ENCODE measurements around the gene CYP27A1. TPM values are rescaled to one million over a fixed set of nuclear protein-coding genes. Genes with fewer than 3 reads are reported as not detected.

Gene CYP27A1
- polyA plus RNA-seq, 2 of the 4 experiments (the other 2 are of a cell fraction): 0.13 to 0.14 TPM

DNA sequence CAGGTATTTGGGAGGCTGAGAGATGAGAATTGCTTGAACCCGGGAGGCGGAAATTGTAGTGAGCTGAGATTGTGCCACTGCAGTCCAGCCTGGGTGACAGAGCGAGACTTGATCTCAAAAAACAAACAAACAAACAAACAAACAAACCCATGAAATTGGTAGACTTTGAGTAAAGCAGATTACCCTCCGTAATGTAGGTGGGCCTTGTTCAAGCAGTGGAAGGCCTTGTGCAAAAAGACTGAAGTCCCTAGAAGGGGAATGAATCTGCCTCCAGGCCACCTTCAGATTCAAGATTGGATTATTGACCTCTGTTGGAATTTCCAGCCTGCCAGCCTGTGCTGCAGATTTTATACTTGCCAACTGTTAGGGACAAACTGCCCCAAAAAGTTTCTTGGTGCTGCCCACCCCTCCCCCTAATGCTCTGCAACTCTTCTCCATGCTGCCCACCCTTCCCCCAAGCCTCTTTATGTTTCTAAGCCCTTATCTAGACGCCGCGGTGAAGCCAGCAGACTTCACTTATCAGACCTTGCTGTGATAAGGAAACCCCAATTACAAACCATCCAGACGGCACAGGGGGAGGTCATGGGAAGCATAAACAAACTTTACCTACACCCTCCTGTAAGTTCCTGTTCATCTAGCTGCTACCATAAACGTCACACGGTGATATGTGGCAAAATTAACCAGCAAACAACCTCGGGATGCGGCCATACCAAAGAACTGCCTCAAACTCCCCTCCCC is 17.0 kb downstream of the CYP27A1 start:
- whole genome bisulfite sequencing (ENCODE audit: missing lambda C conversion rate): 74% methylated on average over 12 of the region's 12 CpGs
- Histone ChIP-seq H3K9me3 (peaks cover under 1% of the 10 kb centered on the region; the same call in 1 of the 3 replicates), H3K4me3 (no peak overlapping the region), H3K4me2 (no peak overlapping the region), H3K27ac (no peak overlapping the region), H3K4me1 (no peaks in the 10 kb centered on the region)
- POLR2A ChIA-PET: no interaction called here
- FAIRE-seq: no peak
- CTCF ChIA-PET: no interaction called here
- ATAC-seq: no peak
- no peak for DNase-seq (ENCODE audit: low read depth in 1 of 2, low spot score in 1 of 2)
- TF ChIP-seq CHD2 (IDR thresholded peaks at IDR 0.05; ENCODE audit: low read length, partially characterized antibody): no peak
- no peak for TF ChIP-seq NR3C1 (IDR thresholded peaks at IDR 0.05)
- TF ChIP-seq ZC3H11A (IDR thresholded peaks at IDR 0.05): no peak

- ATAC-seq (no peak), FAIRE-seq (no peak), DNase-seq (ENCODE audit: low read depth in 1 of 2, low spot score in 1 of 2) (no peak)
- Histone ChIP-seq H3K27ac (no peak overlapping the region), H3K9me3 (peaks cover 3% of the 10 kb centered on the region; the same call in 1 of the 3 replicates), H3K4me3 (no peak overlapping the region), H3K4me1 (no peaks in the 10 kb centered on the region), H3K4me2 (no peak overlapping the region)
- ChIA-PET POLR2A (no interaction called here), CTCF (no interaction called here)
- no peak for TF ChIP-seq POLR2A (IDR thresholded peaks at IDR 0.05; ENCODE audit: low read length)
- 75% methylated on average over 6 of the region's 6 CpGs for WGBS (ENCODE audit: missing lambda C conversion rate)
Observed at GRCh38 chr2:218799990-218800389, 18.0 kb downstream of the CYP27A1 start.

- Histone ChIP-seq H3K27ac (no peak overlapping the region), H3K4me1 (peaks cover 3% of the 10 kb centered on the region; the same call in 1 of the 3 replicates), H3K9me3 (peaks cover 3% of the 10 kb centered on the region; the same call in 1 of the 3 replicates), H3K4me2 (no peak overlapping the region), H3K4me3 (no peak overlapping the region)
- CTCF ChIA-PET: no interaction called here
- FAIRE-seq (no peak), DNase-seq (ENCODE audit: low read depth in 1 of 2, low spot score in 1 of 2) (no peak), ATAC-seq (no peak)
- TF ChIP-seq, protein P1, sequence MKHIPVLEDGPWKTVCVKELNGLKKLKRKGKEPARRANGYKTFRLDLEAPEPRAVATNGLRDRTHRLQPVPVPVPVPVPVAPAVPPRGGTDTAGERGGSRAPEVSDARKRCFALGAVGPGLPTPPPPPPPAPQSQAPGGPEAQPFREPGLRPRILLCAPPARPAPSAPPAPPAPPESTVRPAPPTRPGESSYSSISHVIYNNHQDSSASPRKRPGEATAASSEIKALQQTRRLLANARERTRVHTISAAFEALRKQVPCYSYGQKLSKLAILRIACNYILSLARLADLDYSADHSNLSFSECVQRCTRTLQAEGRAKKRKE (CRISPR knock-in tag; IDR thresholded peaks at IDR 0.05; ENCODE audit: low read depth): no peak
- TF ChIP-seq ZNF302 (CRISPR knock-in tag; IDR thresholded peaks at IDR 0.05) (no peak), HOXB5 (CRISPR knock-in tag; IDR thresholded peaks at IDR 0.05) (no peak), JUN (IDR thresholded peaks at IDR 0.05) (no peak), NPAS2 (CRISPR knock-in tag; IDR thresholded peaks at IDR 0.05; ENCODE audit: borderline replicate concordance) (no peak), TFCP2L1 (CRISPR knock-in tag; IDR thresholded peaks at IDR 0.05) (no peak), PHF8 (IDR thresholded peaks at IDR 0.05; ENCODE audit: borderline replicate concordance, low read depth) (no peak), ZSCAN20 (CRISPR knock-in tag; IDR thresholded peaks at IDR 0.05) (no peak), JUNB (IDR thresholded peaks at IDR 0.05) (no peak)
- TF ChIP-seq, protein P2, sequence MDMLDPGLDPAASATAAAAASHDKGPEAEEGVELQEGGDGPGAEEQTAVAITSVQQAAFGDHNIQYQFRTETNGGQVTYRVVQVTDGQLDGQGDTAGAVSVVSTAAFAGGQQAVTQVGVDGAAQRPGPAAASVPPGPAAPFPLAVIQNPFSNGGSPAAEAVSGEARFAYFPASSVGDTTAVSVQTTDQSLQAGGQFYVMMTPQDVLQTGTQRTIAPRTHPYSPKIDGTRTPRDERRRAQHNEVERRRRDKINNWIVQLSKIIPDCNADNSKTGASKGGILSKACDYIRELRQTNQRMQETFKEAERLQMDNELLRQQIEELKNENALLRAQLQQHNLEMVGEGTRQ (IDR thresholded peaks at IDR 0.05): no peak
- 49% methylated on average over 4 of the region's 4 CpGs for WGBS (ENCODE audit: missing lambda C conversion rate)
- POLR2A ChIA-PET: no interaction called here
Observed at GRCh38 chr2:218802386-218802994, 20.5 kb downstream of the CYP27A1 start.

DNA sequence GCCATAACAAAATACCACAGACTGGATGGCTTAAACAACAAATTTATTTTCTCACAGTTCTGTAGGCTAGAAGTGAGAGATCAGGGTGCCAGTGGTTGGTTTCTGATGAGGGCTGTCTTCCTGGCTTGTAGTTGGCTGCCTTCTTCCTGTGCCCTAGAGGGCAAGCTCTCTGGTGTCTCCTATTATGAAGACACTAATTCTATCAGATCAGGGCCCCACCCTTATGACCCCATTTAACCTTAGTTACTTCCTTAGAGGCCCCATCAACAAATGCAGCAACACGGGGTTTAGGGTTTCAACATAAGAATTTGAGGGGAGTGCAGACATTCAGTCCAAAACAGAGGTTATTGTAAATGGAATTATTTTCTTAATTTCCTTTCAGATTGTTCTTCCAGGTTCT is 22.9 kb downstream of the CYP27A1 start:
- CTCF ChIA-PET: no interaction called here
- peaks cover 3% of the 10 kb centered on the region; the same call in 1 of the 3 replicates for H3K4me1 ChIP-seq
- no peak for DNase-seq (ENCODE audit: low read depth in 1 of 2, low spot score in 1 of 2)
- no peak overlapping the region for H3K4me3 ChIP-seq
- POLR2A ChIA-PET: no interaction called here
- no peak for ATAC-seq
- H3K9me3 ChIP-seq: peaks cover 3% of the 10 kb centered on the region; the same call in 1 of the 3 replicates
- WGBS (ENCODE audit: missing lambda C conversion rate): 74% methylated on average over 1 of the region's 1 CpG
- H3K27ac ChIP-seq: no peak overlapping the region
- H3K4me2 ChIP-seq: no peak overlapping the region
- no peak for FAIRE-seq
- TF ChIP-seq HOXB13 (CRISPR knock-in tag; IDR thresholded peaks at IDR 0.05; ENCODE audit: low read depth) (no peak), CBX8 (IDR thresholded peaks at IDR 0.05) (no peak), MAZ (IDR thresholded peaks at IDR 0.05; ENCODE audit: borderline replicate concordance, low read depth, low read length) (no peak), NPAS2 (CRISPR knock-in tag; IDR thresholded peaks at IDR 0.05; ENCODE audit: borderline replicate concordance) (no peak), ESRRA (IDR thresholded peaks at IDR 0.05; ENCODE audit: borderline replicate concordance, low read length) (no peak), GATA3 (IDR thresholded peaks at IDR 0.05; ENCODE audit: borderline replicate concordance) (no peak), MAX (IDR thresholded peaks at IDR 0.05) (no peak), FOXS1 (CRISPR knock-in tag; IDR thresholded peaks at IDR 0.05) (no peak), SMC3 (IDR thresholded peaks at IDR 0.05) (no peak), HOXB5 (CRISPR knock-in tag; IDR thresholded peaks at IDR 0.05) (no peak), BCL3 (IDR thresholded peaks at IDR 0.05) (no peak), CEBPB (IDR thresholded peaks at IDR 0.05) (no peak), BHLHE40 (IDR thresholded peaks at IDR 0.05; ENCODE audit: low read depth, low read length) (no peak)
- TF ChIP-seq, protein P3, sequence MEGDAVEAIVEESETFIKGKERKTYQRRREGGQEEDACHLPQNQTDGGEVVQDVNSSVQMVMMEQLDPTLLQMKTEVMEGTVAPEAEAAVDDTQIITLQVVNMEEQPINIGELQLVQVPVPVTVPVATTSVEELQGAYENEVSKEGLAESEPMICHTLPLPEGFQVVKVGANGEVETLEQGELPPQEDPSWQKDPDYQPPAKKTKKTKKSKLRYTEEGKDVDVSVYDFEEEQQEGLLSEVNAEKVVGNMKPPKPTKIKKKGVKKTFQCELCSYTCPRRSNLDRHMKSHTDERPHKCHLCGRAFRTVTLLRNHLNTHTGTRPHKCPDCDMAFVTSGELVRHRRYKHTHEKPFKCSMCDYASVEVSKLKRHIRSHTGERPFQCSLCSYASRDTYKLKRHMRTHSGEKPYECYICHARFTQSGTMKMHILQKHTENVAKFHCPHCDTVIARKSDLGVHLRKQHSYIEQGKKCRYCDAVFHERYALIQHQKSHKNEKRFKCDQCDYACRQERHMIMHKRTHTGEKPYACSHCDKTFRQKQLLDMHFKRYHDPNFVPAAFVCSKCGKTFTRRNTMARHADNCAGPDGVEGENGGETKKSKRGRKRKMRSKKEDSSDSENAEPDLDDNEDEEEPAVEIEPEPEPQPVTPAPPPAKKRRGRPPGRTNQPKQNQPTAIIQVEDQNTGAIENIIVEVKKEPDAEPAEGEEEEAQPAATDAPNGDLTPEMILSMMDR (IDR thresholded peaks at IDR 0.05): no peak
